GM21381 (cell line): Measurements from ENCODE around the gene CD99L2.
"Not testable (repeated sequence)": the region's sequence is repeated elsewhere in the genome, so short reads cannot be mapped to it uniquely, and the experiment has no call there.

Experiments
- ATAC-seq: cut with Tn5 transposase; IDR thresholded peaks from one replicate; pipeline ENCODE4 v1.9.1; 2021; ENCODE audit warnings: mild to moderate bottlenecking, moderate library complexity; ENCODE audit not compliant: unreplicated experiment

The CD99L2 gene

DNA sequence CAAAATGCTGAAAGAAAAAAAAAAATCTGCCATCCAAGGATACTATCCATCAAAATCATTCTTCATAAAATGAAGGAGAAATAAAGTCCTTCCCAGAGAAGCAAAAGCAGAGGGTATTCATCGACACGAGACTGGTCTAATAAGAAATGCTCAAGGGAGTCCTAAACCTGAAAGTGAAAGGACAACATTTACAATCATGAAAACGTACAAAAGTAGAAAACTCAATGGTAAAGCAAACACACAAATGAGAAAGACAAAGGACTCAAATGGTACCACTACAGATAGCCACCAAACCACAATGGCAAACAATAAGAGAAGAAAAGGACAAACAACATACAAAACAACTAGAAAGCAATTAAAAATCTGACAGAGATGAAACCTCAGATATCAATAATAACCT is 41.0 kb downstream of the CD99L2 start:
- ATAC-seq: no peak

- ATAC-seq: no peak
Measured at GRCh38 chrX:150856785-150857184, 41.7 kb downstream of the CD99L2 start.

DNA sequence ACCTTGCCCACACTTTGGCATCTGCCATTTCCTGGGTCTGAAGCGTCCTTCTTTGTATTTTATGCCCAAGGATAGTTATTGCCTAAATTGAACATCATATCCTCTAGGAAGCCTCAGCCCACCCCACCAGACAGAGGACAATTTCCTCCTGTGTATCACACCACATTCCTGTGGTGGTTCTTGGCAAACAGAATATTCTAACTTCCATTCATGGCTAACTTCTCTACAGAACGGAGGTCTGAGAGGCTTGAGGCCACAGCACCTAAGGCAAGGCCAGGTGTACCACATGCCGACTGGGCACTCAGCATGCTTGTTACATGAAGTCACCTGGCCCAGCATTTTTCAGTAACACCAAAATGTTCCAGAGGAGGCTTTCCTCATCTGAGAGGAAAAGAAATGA is 42.4 kb downstream of the CD99L2 start:
- ATAC-seq: no peak

DNA sequence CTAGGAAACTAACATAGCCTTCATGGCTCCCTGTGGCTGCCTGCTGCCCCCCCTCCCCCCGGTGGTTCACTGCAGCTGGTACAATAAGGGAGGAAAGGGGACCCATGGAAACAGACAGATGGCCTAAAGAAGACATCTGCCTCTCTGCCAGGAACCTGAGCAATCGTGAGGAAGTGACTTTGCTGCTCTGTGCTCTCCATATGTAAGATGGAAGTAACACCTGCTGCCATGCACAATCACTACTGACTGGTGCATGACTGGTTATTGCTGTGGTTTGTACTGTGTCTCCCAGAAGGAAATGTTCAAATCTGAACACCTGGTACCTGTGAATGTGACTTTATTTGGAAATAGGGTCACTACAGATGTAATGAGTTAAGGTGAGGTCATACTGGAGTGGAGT is 43.6 kb downstream of the CD99L2 start:
- ATAC-seq: no peak

DNA sequence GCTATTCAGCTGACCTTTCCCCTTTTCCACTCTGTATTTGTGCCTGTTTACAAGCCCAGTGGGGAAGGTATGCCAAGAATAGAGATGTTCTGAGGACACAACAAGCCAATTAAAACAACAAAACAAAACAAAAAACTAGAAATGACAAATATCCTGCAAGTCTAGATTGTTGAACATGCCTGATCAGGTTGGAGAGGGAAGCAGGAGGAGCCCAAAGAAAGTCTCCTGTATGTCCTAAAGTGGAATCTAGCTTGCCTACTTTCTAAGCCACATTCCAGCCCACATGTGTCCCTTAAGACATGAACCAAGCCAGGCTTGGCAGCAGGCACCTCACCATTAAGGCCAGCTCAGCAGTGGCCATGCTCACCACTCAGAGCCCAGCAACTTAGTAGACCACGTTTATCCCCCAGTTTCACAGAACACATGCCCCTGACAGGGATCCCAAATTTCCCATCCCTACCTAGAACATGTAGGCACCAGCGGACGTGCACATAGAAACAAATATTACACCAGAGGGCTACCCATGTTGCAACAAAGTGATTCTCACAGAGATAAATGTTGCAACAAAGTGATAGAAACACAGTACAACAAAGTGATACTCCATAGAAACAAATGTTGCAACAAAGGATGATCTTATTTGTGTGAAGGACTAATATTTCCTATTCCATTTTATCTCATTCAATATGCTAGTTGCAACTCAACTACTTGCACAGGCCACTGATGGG is 48.3 kb downstream of the CD99L2 start:
- ATAC-seq: no peak

DNA sequence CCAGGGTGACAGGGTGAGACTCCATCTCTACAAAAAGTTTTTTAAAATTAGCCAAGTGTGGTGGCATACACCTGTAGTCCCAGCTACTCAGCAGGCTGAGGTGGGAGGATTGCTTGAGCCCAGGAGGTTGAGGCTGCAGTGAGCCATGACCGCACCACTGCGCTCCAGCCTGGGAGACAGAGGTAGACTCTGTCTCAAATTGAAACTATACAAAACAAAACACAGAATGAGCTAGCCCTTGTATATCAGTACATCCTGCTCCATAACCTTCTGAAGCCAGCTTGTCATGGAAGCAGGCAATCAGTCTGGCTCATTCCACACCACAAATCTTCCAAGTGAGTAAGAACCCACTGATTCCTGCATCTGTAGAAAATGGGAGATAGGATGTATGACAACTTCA is 49.0 kb downstream of the CD99L2 start:
- ATAC-seq: no peak

GRCh38 chrX:150848914-150849365 is 49.5 kb downstream of the CD99L2 start:
- ATAC-seq: no peak

DNA sequence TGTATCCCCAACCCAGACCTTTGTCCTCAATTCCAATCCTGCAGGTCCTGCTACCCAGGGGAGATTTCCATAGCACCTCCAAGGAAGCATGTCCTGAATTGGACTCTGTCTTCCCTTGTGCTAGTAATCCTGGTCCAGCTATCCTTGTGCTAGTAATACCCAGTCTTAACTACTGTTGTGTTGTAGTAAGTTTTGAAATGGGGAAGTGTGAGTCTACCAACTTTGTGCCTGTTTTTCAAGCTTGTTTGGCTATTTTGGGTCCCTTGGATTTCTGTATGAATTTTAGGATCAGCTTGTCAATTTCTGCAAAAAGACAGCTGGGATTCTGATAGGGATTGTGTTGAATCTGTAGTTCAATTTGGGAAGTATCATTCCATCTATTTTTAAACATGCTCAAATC is 51.4 kb downstream of the CD99L2 start:
- ATAC-seq: no peak

GRCh38 chrX:150846130-150846529 is 52.3 kb downstream of the CD99L2 start:
- ATAC-seq: no peak

DNA sequence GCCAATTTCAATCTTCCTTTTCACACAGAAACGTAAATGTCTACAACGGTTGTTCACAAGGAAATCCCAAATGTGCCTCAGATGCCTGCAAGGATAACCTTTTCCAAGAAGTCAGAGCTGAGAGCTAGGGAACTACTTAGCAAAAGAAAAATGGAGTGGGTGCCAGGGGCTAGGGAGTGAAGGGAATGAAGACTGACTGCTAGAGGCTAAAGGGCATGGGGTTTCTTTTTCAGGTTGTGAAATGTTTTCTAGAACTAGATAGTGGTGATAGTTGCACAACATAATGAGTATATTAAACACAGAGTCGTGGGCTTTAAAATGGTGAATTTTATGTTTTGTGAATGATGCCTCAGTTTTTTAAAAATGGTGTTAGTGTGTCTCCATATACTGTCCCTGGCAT is 53.4 kb downstream of the CD99L2 start:
- no peak for ATAC-seq

DNA sequence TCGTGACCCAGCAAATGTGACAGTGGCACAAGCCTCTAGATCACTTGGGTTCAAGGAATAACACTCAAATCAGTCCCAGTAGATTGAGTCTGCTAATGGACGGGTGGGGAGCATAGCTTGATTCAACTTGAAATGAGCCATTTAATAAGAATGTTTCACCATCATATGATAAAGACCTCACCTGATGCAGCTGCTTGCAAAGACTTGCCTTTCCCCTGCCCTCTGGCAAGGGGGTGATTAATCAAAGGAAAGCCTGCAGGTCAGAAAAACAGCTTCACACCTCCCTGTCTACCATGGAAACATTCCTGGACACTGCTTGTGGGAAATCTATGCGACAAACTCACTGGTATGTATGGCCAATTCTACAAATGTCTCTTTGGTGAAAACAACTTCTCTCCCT is 54.5 kb downstream of the CD99L2 start:
- no peak for ATAC-seq

GRCh38 chrX:150842198-150842685 is 56.2 kb downstream of the CD99L2 start:
- no peak for ATAC-seq

- no peak for ATAC-seq
Measured at GRCh38 chrX:150841456-150842197, 56.8 kb downstream of the CD99L2 start.

DNA sequence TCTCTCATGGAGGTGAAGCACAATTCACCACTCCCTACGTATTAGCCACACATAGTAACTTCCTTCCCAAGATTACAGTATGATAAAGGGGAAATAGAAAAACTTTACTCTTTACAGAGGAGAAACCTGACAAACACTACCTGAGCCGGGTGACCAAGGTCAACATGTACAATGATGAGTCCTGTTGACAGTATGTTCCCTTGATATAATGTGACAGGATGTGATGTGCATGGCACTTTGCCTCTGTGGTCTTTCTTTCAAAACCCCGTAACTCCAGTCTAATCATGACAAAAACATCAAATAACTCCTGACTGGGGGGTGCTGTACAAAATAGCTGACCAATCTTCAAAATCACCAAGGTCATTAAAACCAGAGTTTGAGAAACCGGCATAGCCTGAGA is 60.6 kb downstream of the CD99L2 start:
- no peak for ATAC-seq

DNA sequence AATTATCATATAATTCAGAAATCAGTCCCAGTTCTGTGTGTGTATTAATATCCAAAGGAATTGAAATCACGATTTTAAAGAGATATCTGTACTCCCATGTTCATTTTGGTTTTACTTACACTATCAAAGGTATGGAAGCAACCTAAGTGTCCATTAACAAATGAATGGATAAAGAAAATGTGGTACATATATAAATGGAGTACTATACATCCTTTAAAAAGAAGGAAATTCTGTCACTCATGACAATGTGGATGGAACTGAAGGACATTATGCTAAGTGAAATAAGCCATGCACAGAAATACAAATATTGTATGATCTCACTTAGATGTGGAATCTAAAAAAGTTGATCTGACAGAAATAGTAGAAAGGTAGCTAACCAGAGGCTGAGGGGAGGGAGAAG is 63.8 kb downstream of the CD99L2 start:
- no peak for ATAC-seq

GRCh38 chrX:150833454-150834056 is 64.9 kb downstream of the CD99L2 start:
- no peak for ATAC-seq

DNA sequence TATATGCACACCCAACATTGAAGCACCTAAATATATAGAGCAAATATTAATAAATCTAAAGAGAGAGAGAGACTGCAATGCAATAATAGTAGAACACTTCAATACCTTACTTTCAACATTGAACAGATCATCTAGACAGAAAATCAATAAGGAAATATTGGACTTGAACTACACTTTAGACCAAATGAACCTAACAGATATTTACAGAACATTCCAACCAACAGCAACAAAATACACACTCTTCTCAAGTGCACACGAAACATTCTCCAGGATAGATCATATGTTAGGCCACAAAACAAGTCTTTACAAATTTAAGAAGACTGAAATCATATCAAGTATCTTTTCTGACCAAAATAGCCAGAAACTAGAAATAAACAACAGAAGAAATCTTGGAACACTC is 66.6 kb downstream of the CD99L2 start:
- ATAC-seq: no peak

DNA sequence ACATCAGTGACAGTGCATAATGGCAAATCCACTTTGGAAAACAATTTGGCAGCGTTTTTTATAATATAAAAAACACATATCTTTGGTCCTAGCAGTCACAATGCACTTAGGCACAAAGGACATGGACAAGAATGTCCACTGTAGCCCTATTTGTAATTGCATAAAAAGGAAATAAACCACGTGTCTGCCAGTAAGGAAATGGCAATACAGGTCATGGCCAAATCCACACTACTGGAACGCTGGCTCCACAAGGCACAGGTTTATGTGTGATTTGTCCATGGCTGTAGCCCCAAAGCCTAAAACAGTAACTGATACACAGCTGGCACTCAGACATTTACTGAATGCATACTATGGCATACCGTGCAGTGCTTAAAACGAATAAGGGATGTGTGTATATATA is 69.7 kb downstream of the CD99L2 start:
- no peak for ATAC-seq

- ATAC-seq: not testable (repeated sequence)
Measured at GRCh38 chrX:150824352-150824751, 74.1 kb downstream of the CD99L2 start.

DNA sequence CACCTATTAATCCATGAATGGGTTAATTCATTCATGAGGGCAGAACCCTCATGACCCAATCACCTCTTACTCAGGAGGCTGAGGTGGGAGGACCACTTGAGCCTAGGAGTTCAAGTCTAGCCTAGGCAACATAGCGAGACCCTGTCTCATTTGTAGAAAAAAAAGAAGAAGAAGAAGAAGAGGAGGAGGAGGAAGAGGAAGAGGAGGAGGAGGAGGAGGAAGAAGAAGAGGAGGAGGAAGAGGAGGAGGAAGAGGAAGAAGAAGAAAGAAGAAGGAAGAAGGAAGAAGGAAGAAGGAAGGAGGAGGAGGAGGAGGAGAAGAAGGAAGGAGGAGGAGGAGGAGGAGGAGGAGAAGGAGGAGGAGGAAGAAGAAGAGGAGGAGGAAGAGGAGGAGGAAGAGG is 74.6 kb downstream of the CD99L2 start:
- ATAC-seq: not testable (repeated sequence)

DNA sequence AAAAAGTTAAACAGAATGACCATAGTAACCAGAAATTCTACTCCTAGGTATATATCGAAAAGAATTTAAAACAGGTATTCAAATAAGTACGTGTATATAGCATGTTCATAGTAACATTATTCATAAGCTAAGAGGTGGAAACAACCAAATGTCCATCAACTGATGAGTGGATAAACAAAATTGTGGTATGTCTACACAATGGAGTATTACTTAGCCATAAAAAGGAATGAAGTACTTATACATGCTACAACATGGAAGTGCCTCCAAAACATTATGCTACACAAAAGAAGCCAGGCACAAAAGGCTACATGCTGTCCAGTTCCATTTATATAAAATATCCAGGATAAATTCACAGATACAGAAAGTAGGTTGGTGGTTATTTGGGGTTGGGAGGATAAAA is 76.5 kb downstream of the CD99L2 start:
- ATAC-seq: no peak

- ATAC-seq: no peak
Measured at GRCh38 chrX:150813922-150814321, 84.5 kb downstream of the CD99L2 start.
